IPS DF 6.9 (cell line): Measurements from ENCODE around the gene CYB5R2.

ENCODE experiments used
- DNase-seq: peaks from one replicate; pipeline ENCODE4 v3.0.0-alpha.2; 2013; ENCODE audit warnings: low read depth, low spot score
- H3K27ac ChIP-seq: one replicate; pipeline ENCODE4 v1.5.1; 2013; ENCODE audit warnings: low read length, control low read depth
- H3K27me3 ChIP-seq: 2 replicates; pipeline ENCODE4 v1.6.1; 2013; ENCODE audit warnings: mild to moderate bottlenecking, low read length; ENCODE audit not compliant: control insufficient read depth, insufficient read depth
- H3K36me3 ChIP-seq: 2 replicates; pipeline ENCODE4 v1.6.1; 2013; ENCODE audit warnings: low read length; ENCODE audit not compliant: control insufficient read depth, insufficient read depth
- H3K4me1 ChIP-seq: 2 replicates; pipeline ENCODE4 v1.6.1; 2013; ENCODE audit warnings: low read length; ENCODE audit not compliant: control insufficient read depth, insufficient read depth
- H3K4me3 ChIP-seq: 2 replicates; pipeline ENCODE4 v1.5.1; 2013; ENCODE audit warnings: mild to moderate bottlenecking, low read length
- H3K9me3 ChIP-seq: 2 replicates; pipeline ENCODE4 v1.6.1; 2013; ENCODE audit warnings: low read length, inconsistent platforms; ENCODE audit not compliant: control insufficient read depth, insufficient read depth
- WGBS: extraction: QIAGEN DNeasy Blood & Tissue Kit; methylation state at CpG from one replicate; pipeline ENCODE4 v1.1.7; 2013; ENCODE audit warnings: mixed read lengths, missing lambda C conversion rate; ENCODE audit not compliant: insufficient read length, insufficient coverage; 5-methylcytosine and 5-hydroxymethylcytosine counted together

The CYB5R2 gene

DNA sequence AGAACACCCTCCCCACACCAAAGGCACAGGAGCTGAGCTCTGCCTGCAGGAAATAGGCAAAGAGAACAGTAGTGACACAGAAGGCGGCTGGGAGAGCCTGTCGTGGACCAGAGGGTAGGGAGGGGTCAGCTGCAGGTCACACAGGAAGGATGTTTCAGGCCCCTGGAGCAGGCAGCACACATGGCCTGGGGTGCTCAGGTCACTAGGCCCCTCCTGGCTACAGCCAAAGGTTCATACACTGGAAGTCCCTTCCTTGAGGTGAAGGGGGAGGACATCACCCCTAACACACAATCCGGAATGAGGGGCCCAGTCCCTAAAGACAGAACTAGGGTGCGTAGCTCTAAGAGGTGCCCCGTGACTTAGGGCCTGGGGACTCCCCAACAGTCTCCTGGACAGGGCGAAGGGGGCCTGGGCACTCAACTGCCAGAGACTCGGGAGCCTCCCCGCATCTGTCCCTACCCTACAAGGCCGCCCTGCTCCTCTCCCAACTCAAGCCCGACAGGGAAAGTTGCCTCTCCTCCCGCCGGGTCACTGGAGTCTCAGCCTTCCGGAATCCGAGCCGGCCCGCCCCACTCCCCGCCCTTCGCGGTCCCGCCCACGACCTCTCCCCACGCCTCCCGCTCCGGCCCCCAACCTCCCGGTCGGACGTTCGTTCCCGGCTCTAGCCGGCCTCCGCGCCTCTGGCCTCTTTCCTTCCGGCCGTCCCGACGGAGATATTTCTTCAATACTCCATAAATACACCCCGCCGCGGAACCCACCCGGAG, at the start of gene CYB5R2:
Gene CYB5R2, minus strand, starts transcription at position 541 of the 764 bp plus-strand sequence. CDS start 675 bp downstream, outside the sequence.
- H3K27ac ChIP-seq, result no peak within 1 kb of the TSS
- H3K27me3 ChIP-seq, result no peaks in the 10 kb centered on the region
- H3K36me3 ChIP-seq, result peaks cover 2% of the 10 kb centered on the region; the same call in 1 of the 2 replicates
- H3K9me3 ChIP-seq, result no peaks in the 10 kb centered on the region
- peaks cover 3% of the 10 kb centered on the region; the same call in 1 of the 2 replicates for H3K4me1 ChIP-seq
- WGBS, result no CpG with 5 or more reads among the region's 40 CpGs
- peak within 1 kb of the TSS; percentile 43 for H3K4me3 ChIP-seq
- DNase-seq, result no peak

DNA sequence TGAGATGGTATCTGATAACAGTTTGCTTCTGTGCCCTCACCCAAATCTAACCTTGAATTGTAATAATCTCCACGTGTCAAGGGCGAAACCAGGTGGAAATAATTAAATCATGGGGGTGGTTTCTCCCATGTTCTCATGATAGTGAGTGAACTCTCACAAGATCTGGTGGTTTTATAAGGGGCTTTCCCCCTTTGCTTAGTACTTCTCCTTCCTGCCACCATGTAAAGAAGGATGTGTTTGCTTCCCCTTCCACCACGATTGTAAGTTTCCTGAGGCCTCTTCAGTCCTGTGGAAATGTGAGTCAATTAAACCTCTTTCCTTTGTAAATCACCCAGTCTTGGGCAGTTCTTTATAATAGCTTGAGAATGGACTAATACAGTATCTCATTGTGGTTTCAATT, 41.5 kb upstream of the CYB5R2 start:
- no peak for DNase-seq
- H3K4me3 ChIP-seq, result no peak overlapping the region
- no CpG with 5 or more reads among the region's 3 CpGs for WGBS
- no peaks in the 10 kb centered on the region for H3K4me1 ChIP-seq
- H3K27ac ChIP-seq, result no peak overlapping the region
- H3K36me3 ChIP-seq, result no peaks in the 10 kb centered on the region
- H3K9me3 ChIP-seq, result no peaks in the 10 kb centered on the region
- no peaks in the 10 kb centered on the region for H3K27me3 ChIP-seq

DNA sequence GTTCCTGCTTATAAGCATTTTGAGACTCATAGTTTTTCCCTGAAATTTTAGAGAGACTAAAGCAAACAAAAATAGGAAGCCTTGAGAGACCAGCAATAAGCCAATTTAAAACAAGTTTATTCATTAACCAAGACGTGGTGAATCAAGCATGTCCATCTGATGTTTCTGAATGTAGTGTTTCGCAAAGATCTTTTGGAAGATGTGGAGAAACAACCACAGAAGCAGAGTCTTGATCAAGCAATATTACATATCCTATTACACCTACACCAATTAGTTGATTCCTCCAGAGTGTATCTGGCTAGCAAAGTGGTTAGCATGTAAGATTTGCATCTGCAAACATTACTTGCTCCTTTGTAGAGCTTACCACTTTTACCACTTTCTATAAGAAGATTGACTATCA, 33.1 kb upstream of the CYB5R2 start, which contains the start of gene OVCH2:
Gene OVCH2, minus strand, starts transcription at position 101 of the 400 bp plus-strand sequence. Its CDS starts 83 bp downstream, at position 18.
- WGBS, result no CpG with 5 or more reads among the region's 2 CpGs
- no peak within 1 kb of the TSS for H3K27ac ChIP-seq
- H3K4me1 ChIP-seq, result no peaks in the 10 kb centered on the region
- no peaks in the 10 kb centered on the region for H3K36me3 ChIP-seq
- H3K9me3 ChIP-seq, result no peaks in the 10 kb centered on the region
- no peaks in the 10 kb centered on the region for H3K27me3 ChIP-seq
- H3K4me3 ChIP-seq, result no peak within 1 kb of the TSS
- no peak for DNase-seq

DNA sequence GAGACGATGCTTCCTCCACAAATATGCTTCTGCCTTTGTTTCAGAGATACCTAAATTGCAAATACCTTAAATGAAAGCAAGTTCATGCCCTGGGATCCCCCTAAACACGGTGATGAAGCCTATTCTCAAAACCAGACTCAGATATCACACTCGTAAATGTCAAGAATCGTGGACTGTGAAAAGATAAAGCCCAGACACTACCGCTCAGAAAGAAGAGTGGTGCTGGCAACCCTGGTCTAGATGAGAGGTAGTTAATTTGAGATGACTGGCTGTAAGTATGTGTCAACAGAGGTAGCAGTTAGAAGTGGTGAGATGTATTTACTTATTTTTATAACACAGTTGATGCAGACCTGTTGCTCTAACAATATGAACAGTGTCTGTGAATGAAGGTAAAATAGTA, 30.4 kb upstream of the CYB5R2 start:
- DNase-seq, result no peak
- Histone ChIP-seq H3K9me3 (no peaks in the 10 kb centered on the region), H3K27me3 (peaks cover 1% of the 10 kb centered on the region; the same call in 1 of the 2 replicates), H3K36me3 (no peaks in the 10 kb centered on the region), H3K27ac (no peak overlapping the region), H3K4me3 (no peak overlapping the region), H3K4me1 (no peaks in the 10 kb centered on the region)
- no CpG with 5 or more reads among the region's 5 CpGs for WGBS

DNA sequence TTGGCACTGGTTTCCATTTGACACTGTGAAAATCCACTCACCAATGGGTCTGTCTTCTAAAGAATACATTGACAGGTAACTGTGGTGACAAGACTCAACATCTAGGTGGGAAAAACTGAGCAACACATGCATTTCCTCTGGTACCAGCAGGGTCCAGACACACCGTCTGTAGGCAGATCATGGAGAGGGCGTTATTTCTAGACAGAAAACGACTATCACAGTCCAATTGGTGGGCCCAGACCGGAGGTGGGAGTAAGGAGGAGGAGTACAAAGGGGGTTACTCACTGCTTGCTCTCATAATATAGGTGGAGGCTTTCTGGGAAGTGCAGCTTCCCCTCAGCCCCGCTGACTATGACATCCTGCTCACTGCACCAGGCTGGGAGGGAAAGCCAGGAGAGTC, 23.1 kb upstream of the CYB5R2 start:
- WGBS, result no CpG with 5 or more reads among the region's 5 CpGs
- H3K4me3 ChIP-seq, result no peak overlapping the region
- H3K9me3 ChIP-seq, result no peaks in the 10 kb centered on the region
- DNase-seq, result no peak
- H3K27me3 ChIP-seq, result peaks cover 1% of the 10 kb centered on the region; the same call in 1 of the 2 replicates
- H3K36me3 ChIP-seq, result no peaks in the 10 kb centered on the region
- H3K27ac ChIP-seq, result no peak overlapping the region
- H3K4me1 ChIP-seq, result no peaks in the 10 kb centered on the region

DNA sequence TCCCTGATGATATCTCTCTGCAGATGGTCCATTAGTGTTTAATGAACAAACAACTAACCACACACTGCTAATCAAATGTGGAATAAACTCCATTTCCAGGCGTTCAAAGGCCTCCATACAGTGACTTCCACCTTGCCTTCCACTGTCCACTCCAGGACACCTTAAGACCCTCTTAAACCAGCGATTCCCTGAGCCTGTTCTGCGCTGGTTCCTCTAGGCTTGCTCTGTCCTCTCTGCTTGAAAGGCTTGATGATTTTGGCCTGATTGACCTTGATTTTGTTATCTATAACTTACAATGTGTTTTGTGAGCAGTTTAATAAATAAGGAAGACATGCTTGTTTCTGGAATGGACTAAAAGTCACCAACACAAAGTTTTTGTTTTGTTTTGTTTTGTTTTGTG, 20.9 kb upstream of the CYB5R2 start:
- Histone ChIP-seq H3K27me3 (no peaks in the 10 kb centered on the region), H3K9me3 (no peaks in the 10 kb centered on the region), H3K36me3 (no peaks in the 10 kb centered on the region), H3K4me3 (no peak overlapping the region), H3K27ac (no peak overlapping the region), H3K4me1 (no peaks in the 10 kb centered on the region)
- WGBS, result no CpG with 5 or more reads among the region's 3 CpGs
- DNase-seq, result no peak

DNA sequence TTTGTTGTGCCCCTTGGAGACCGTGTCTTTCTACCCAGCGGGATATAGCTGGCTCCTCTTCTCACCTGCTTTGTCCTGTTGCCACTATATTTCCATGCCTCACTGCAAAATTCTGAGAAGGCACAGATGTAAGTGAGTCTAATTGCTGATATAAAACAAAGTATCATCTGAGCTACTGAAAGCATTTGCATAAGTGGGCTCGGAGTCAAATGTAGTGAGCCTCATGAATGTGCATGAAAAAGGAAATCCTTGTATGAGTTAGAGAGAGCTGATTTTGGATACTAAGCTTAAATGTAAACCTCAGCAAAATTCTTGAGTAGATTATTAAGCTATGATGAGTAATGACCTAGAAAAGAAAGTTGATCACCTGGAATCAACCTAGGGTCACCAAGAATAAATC, 19.1 kb upstream of the CYB5R2 start:
- H3K36me3 ChIP-seq, result no peaks in the 10 kb centered on the region
- H3K4me3 ChIP-seq, result no peak overlapping the region
- no peaks in the 10 kb centered on the region; the same call in 1 of the 2 replicates for H3K4me1 ChIP-seq
- no peak overlapping the region for H3K27ac ChIP-seq
- H3K27me3 ChIP-seq, result no peaks in the 10 kb centered on the region
- DNase-seq, result no peak
- H3K9me3 ChIP-seq, result no peaks in the 10 kb centered on the region
- no CpG with 5 or more reads among the region's 3 CpGs for WGBS

DNA sequence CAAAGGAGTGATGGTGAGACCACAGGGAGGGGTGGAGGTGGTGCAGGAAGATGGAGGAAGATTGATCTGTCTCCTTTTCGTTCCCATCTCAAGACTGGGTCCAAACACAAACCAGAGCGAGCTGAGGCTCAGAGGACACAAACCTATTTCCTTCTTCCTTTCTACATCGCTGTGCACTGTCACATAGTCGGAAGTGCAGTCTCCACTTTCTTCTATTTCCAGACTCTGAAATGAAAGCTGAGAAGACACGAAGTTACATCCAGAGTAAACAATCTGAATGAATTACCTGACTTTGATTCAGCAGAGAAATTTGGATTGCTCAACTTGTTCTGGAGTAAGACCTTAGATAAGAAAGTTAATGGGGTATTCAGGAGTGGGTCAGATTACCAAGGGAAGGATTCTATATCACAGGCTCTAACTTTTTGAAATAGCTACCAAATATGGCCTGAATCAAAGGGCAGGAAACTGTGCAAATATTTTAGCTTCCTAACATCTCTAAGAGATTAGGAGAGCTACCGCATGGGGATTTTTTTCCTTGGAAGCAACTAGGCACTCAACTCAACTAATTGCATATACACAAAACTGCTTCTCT, 18.6 kb upstream of the CYB5R2 start:
- Histone ChIP-seq H3K9me3 (no peaks in the 10 kb centered on the region), H3K27me3 (no peaks in the 10 kb centered on the region), H3K4me3 (no peak overlapping the region), H3K36me3 (no peaks in the 10 kb centered on the region), H3K4me1 (no peaks in the 10 kb centered on the region; the same call in 1 of the 2 replicates), H3K27ac (no peak overlapping the region)
- no peak for DNase-seq
- WGBS, result no CpG with 5 or more reads among the region's 6 CpGs

DNA sequence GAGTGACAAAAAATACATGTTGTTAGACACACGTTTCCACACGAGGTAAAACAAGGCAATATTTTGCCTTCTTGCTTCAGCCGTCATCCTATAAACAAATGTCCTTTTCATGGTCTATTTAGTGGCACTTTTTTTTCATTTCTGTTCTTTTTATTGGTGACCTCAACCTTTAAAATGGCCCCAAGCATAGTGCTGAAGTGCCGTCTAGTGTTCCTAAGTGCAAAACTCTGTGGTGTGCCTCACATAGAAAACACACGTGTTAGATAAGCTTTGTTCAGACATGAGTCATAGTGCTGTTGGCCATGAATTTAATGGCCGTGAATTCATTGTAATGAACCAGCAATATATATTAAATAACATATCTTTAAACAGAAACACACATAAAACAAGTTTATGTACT, 17.3 kb upstream of the CYB5R2 start:
- Histone ChIP-seq H3K9me3 (no peaks in the 10 kb centered on the region), H3K36me3 (no peaks in the 10 kb centered on the region), H3K27ac (no peak overlapping the region), H3K27me3 (no peaks in the 10 kb centered on the region), H3K4me1 (no peaks in the 10 kb centered on the region; the same call in 1 of the 2 replicates), H3K4me3 (no peak overlapping the region)
- no peak for DNase-seq
- WGBS, result no CpG with 5 or more reads among the region's 6 CpGs

DNA sequence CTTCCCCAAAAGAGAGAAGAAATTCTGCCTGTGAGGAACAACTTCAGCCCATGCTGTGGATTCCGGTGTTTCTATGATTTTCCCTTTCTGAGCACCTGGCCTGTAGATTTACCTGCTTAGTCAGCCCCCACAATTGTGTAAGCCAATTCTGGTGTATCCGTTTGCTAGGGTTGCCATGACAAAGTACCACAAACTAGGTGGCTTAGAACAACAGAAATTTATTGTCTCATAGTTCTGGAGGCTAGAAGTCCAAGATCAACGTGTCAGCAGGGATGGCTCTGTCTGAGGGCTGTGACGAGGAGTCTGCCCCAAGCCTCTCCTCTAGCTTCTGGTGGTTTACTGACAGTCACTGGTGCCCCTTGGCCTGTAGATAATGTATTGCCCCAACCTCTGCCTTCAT, 15.9 kb upstream of the CYB5R2 start:
- Histone ChIP-seq H3K36me3 (no peaks in the 10 kb centered on the region), H3K27ac (no peak overlapping the region), H3K9me3 (no peaks in the 10 kb centered on the region), H3K27me3 (no peaks in the 10 kb centered on the region), H3K4me1 (no peaks in the 10 kb centered on the region; the same call in 1 of the 2 replicates), H3K4me3 (no peak overlapping the region)
- DNase-seq, result no peak
- no CpG with 5 or more reads among the region's 4 CpGs for WGBS
